A549 (cell line): Measurements from ENCODE around the gene PHC2.

Experiments
- EHMT2 ChIP-seq: fragments of 200-600 bp; sonication (generic); IDR thresholded peaks from 2 replicates; pipeline ENCODE4 v1.6.1; 2016; ENCODE audit warnings: antibody characterized with exemption, low read depth, mild to moderate bottlenecking, moderate library complexity
- NR3C1 ChIP-seq: fragments of >200 bp; sonication (Bioruptor Twin); formaldehyde crosslinking; IDR thresholded peaks from 3 replicates; pipeline ENCODE4 v1.6.1; 2017
- POLR2A ChIP-seq: IDR thresholded peaks from 2 replicates; pipeline ENCODE4 v1.6.1; 2012; ENCODE audit warnings: mild to moderate bottlenecking, low read length
- RAD21 ChIP-seq, 2 experiments: fragments of >200 bp in 1 of 2; sonication (Bioruptor Twin) in 1 of 2; formaldehyde crosslinking in 1 of 2; IDR thresholded peaks in 1 of 2; conservative IDR thresholded peaks in 1 of 2; 2 replicates in 1 of 2; 3 replicates in 1 of 2; pipeline ENCODE4 v1.6.1; 2012 to 2018; ENCODE audit warnings: inconsistent platforms in 1 of 2
- SMC3 ChIP-seq: fragments of >200 bp; sonication (Bioruptor Twin); formaldehyde crosslinking; IDR thresholded peaks from 3 replicates; pipeline ENCODE4 v1.6.1; 2018; ENCODE audit warnings: inconsistent platforms
- TF ChIP-seq, protein P1 (sequence below): fragments of >200 bp; sonication (Bioruptor Twin); formaldehyde crosslinking; IDR thresholded peaks from 3 replicates; pipeline ENCODE4 v1.5.1; 2016
- TF ChIP-seq, protein P2 (sequence below): IDR thresholded peaks from 2 replicates; pipeline ENCODE4 v1.6.1; 2012
- TF ChIP-seq, protein P3 (sequence below): fragments of 200-600 bp; sonication (generic); IDR thresholded peaks from 2 replicates; pipeline ENCODE4 v1.6.1; 2016; ENCODE audit warnings: antibody characterized with exemption, mild to moderate bottlenecking, moderate library complexity

DNA sequence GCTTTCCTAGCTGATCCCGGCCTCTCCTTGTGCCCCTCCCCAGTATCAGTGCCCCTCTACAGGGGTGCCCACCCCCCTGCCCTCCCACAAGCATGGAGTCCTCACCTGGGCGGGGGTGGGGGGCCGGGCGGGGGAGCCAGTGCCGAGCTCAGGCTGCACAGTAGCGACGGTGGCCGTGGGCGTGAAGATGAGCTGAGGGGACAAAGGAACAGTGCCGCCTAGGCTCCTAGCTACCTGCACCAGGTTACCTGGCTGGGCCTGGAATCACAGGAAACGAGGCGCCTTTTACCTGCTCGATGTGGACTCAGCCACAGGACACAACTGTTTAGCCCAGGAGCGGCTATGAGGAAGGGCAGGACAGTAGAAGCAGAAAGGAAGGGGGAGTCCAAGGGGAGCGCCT is 62.5 kb downstream of the PHC2 start:
- TF ChIP-seq EHMT2 (no peak), POLR2A (no peak), NR3C1 (no peak), RAD21 (conservative IDR thresholded peaks at IDR 0.05 in 1 of 2, IDR thresholded peaks at IDR 0.05 in 1 of 2) (no peak), SMC3 (no peak)
- TF ChIP-seq, protein P1, sequence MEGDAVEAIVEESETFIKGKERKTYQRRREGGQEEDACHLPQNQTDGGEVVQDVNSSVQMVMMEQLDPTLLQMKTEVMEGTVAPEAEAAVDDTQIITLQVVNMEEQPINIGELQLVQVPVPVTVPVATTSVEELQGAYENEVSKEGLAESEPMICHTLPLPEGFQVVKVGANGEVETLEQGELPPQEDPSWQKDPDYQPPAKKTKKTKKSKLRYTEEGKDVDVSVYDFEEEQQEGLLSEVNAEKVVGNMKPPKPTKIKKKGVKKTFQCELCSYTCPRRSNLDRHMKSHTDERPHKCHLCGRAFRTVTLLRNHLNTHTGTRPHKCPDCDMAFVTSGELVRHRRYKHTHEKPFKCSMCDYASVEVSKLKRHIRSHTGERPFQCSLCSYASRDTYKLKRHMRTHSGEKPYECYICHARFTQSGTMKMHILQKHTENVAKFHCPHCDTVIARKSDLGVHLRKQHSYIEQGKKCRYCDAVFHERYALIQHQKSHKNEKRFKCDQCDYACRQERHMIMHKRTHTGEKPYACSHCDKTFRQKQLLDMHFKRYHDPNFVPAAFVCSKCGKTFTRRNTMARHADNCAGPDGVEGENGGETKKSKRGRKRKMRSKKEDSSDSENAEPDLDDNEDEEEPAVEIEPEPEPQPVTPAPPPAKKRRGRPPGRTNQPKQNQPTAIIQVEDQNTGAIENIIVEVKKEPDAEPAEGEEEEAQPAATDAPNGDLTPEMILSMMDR = no peak
- TF ChIP-seq, protein P2, sequence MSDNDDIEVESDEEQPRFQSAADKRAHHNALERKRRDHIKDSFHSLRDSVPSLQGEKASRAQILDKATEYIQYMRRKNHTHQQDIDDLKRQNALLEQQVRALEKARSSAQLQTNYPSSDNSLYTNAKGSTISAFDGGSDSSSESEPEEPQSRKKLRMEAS = no peak
- TF ChIP-seq, protein P3, sequence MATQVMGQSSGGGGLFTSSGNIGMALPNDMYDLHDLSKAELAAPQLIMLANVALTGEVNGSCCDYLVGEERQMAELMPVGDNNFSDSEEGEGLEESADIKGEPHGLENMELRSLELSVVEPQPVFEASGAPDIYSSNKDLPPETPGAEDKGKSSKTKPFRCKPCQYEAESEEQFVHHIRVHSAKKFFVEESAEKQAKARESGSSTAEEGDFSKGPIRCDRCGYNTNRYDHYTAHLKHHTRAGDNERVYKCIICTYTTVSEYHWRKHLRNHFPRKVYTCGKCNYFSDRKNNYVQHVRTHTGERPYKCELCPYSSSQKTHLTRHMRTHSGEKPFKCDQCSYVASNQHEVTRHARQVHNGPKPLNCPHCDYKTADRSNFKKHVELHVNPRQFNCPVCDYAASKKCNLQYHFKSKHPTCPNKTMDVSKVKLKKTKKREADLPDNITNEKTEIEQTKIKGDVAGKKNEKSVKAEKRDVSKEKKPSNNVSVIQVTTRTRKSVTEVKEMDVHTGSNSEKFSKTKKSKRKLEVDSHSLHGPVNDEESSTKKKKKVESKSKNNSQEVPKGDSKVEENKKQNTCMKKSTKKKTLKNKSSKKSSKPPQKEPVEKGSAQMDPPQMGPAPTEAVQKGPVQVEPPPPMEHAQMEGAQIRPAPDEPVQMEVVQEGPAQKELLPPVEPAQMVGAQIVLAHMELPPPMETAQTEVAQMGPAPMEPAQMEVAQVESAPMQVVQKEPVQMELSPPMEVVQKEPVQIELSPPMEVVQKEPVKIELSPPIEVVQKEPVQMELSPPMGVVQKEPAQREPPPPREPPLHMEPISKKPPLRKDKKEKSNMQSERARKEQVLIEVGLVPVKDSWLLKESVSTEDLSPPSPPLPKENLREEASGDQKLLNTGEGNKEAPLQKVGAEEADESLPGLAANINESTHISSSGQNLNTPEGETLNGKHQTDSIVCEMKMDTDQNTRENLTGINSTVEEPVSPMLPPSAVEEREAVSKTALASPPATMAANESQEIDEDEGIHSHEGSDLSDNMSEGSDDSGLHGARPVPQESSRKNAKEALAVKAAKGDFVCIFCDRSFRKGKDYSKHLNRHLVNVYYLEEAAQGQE = no peak
